Breast epithelium (tissue), 3 donors: ENCODE measurements around the gene FAF1.
"Not testable (repeated sequence)": the region's sequence is repeated elsewhere in the genome, so short reads cannot be mapped to it uniquely, and the experiment has no call there.

Source experiments
- CTCF ChIP-seq, 3 donors: fragments of 450-650 bp; IDR thresholded peaks; one replicate each; pipeline ENCODE4 v1.5.1; 2016 to 2017; ENCODE audit warnings: antibody characterized with exemption in 3 of 3, mild to moderate bottlenecking in 3 of 3, moderate library complexity in 3 of 3
- POLR2A ChIP-seq: fragments of 450-650 bp; IDR thresholded peaks from one replicate; pipeline ENCODE4 v1.6.1; 2016; ENCODE audit warnings: antibody characterized with exemption, mild to moderate bottlenecking, moderate library complexity
- POLR2AphosphoS5 ChIP-seq, 3 donors: sonication (generic); formaldehyde crosslinking; IDR thresholded peaks; one replicate each; pipeline ENCODE4 v1.6.1; 2017; ENCODE audit warnings: antibody characterized with exemption in 3 of 3

DNA sequence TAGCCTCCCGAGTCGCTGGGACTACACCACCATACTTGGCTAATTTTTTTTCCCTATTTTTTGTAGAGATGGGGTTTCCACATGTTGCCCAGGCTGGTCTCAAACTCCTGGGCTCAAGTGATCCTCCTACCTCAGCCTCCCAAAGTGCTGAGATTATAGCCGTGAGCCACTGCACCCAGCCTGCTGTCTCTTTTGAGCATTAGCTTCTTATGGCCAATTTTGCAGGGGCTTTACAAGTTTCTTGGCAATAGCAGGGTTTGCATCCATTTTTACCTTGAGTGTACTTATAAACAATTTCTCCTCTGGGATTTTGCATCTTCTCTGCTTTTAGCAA is 432.1 kb downstream of the FAF1 start:
- not testable (repeated sequence) for TF ChIP-seq POLR2A; CTCF (IDR thresholded peaks at IDR 0.05); POLR2AphosphoS5 (IDR thresholded peaks at IDR 0.05)
